Fibroblast of skin of left biceps (primary cell): ENCODE data around the gene SPACDR.
"Not testable (repeated sequence)": the region's sequence is repeated elsewhere in the genome, so short reads cannot be mapped to it uniquely, and the experiment has no call there.

Experiments
- DNase-seq, 2 experiments: peaks; one replicate each; pipeline ENCODE4 v3.0.0-alpha.2; 2013; ENCODE audit warnings: low read depth in 2 of 2

SPACDR gene

GRCh38 chr7:100465702-100466311, 1.7 kb upstream of the SPACDR start:
- no peak for DNase-seq

GRCh38 chr7:100465299-100465698, 1.2 kb upstream of the SPACDR start:
- no peak for DNase-seq

DNA sequence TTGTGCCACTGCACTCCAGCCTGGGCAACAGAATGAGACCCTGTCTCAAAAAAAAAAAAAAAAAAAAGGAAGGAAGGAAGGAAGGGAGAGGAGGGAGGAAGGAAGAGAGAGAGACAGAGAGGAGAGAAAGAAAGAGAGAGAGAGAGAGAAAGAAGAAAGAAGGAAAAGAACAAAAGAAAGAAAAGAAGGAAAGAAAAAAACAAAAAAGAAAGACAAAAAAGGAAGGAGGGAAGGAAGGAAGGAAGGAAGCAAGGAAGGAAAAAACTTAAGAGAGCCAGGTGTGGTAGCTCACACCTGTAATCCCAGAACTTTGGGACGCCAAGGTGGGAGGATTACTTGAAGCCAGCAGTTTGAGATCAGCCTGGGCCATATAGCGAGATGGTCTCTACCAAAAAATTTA, 731 bp upstream of the SPACDR start:
- no peak for DNase-seq

- no peak for DNase-seq
Observed at GRCh38 chr7:100457033-100457432, 7.0 kb downstream of the SPACDR start.

DNA sequence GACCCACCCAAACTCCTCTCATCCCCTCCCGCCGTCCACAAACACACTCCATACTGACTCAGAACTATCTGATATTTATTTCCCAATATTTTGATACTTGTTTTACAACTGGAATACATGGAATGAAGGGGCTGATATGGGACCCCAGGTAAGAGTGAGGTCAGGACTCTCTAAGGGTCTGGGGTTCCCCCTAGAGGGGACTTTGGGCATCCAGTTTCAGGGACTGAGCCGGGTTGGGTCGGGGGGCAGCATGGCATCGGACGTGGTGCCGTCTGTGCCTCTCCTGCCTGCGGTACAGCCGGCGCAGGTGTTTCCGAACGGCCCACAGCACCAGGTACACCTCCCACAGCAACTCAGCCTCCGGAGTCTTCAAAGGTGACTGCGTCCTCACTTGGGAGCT, 7.5 kb downstream of the SPACDR start:
- no peak for DNase-seq

DNA sequence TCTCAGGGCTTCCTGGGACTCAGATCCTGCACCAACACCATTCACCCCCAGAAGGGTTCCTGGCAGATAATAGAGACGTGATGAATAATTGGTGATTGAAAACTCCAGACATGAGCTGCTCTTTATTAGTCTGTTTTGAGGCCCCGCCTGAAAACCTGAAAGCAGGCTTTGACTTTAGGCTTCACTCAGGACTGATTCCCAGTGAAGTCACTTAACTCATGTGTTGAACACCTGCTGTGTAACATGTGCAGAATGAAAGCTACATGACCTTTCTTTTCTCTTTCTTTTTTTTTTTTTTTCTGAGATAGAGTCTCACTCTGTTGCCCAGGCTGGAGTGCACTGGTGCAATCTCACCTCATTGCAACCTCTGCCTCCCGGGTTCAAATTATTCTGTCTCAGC, 8.9 kb downstream of the SPACDR start:
- no peak for DNase-seq

DNA sequence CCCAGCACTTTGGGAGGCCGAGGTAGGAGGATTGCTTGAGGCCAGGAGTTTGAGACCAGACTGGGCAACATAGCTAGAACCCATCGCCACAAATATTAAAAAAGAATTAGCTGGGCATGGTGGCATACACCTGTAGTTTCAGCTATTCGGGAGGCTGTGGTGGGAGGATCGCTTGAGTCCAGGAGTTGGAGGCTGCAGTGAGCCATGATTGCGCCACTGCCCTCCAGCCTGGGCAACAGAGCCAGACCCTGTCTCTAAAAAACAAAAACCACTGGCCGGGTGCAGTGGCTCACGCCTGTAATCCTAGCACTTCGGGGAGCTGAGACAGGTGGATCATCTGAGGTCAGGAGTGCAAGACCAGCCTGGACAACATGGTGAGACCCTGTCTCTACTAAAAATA, 10.2 kb downstream of the SPACDR start:
- not testable (repeated sequence) for DNase-seq

DNA sequence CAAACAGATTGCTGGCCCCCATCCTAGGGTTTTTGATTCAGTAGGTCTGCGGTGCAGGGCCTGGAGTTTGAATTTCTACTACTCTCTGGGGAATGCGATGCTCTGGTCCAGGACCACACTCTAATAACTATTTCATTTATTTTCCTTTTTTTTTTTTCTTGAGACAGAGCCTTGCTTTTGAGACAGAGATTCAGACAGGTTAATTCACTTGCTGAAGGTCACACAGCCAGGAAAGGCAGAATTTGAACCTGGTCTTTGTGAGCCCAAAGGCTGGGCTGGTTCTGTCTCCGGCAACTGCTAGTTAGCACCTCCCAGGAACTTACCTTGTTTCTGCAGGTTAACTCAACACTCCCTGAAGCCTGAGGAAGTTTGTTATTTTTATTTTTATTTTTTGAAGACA, 11.5 kb downstream of the SPACDR start:
- DNase-seq, result no peak

GRCh38 chr7:100449190-100449795, 14.8 kb downstream of the SPACDR start:
- DNase-seq, result no peak

- DNase-seq, result not testable (repeated sequence)
Observed at GRCh38 chr7:100447363-100447762, 16.7 kb downstream of the SPACDR start.

- DNase-seq, result no peak
Observed at GRCh38 chr7:100446040-100446439, 18.0 kb downstream of the SPACDR start.

- DNase-seq, result no peak
Observed at GRCh38 chr7:100444311-100445278, 19.5 kb downstream of the SPACDR start.

DNA sequence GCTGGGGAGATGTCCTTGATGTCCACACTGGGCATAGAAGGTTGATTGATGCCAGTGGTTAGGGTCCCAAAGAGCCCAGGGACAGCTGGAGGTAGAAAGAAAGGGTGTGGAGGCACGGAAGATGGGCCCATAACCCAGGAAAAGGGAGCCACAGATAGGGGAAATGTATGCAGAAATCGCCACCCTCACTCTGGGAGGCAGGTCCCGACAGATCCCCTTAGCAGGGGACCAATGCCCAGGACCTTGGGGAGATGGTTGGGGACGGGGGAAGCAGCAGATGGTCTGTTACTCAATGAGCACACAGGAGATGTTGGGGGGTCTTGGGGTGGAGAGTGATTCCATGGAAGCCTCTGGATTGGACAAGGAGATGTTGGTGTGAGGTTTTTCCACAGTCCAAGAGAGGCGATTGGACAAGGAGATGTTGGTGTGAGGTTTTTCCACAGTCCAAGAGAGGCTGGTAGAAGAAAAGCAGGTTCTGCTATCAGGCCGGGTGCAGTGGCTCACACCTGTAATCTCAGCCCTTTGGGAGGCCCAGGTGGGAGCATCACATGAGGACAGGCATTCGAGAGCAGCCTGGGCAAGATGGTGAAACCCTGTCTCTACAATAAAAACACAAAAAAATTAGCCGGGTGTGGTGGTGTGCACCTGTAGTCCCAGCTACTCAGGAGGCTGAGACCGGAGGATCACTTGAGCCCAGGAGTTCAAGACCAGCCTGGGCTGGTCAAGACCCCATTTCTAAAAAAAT, 20.8 kb downstream of the SPACDR start:
- no peak for DNase-seq

DNA sequence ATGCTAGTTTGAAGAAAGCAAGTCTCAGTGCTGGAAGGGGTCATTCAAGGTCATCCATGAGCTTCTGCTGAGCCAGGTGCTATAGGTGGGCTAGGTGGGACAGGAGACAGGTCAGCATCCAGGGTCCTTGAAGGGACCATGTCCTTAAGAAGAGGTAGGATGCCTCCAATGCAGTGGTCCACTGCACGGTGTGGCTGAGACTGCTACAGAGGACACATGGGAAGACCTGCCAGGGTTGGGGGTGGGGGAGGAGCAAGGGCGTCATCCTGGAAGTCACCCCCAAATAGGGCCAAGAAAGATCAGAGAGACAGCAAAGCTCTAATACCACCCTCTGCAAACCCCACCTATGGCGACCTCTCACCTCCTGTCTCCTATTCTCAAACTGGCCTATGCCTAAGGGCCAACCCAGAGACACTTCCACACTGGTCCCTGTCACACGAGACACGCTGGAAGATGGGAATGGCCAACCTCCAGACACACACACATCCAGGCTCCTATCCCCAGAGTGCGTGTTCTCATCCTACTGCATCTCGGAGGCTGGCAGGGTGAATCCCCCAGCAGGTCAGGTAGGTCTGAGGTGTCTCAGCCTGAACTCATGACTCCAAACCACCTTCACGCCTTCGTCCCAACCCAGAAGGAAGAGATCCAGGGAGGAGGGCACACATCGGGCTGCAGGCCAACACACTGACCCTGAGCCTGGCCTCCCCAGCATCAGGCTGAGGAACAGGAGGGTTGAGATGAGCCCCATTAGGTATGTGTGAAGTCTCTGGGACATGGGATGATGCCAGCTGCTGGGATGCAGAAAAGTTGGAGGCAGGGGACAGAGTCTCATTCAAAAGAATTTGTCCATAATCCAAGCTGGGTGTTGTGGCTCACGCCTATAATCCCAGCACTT, 22.2 kb downstream of the SPACDR start:
- DNase-seq, result no peak

GRCh38 chr7:100439244-100439643, 24.8 kb downstream of the SPACDR start:
- DNase-seq, result not testable (repeated sequence)

DNA sequence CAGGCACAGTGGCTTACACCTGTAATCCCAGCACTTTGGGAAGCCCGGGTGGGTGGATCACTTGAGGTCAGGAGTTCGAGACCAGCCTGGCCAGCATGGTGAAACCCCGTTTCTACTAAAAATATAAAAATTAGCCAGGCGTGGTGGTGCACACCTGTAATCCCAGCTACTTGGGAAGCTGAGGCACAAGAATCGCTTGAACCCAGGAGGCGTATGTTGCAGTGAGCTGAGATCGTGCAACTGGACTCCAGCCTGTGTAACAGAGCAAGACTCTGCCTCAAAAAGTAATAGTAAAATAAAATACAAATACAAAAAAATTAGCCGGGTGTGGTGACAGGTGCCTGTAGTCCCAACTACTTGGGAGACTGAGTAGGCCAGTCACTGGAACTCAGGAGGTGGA, 25.3 kb downstream of the SPACDR start:
- DNase-seq, result not testable (repeated sequence)

DNA sequence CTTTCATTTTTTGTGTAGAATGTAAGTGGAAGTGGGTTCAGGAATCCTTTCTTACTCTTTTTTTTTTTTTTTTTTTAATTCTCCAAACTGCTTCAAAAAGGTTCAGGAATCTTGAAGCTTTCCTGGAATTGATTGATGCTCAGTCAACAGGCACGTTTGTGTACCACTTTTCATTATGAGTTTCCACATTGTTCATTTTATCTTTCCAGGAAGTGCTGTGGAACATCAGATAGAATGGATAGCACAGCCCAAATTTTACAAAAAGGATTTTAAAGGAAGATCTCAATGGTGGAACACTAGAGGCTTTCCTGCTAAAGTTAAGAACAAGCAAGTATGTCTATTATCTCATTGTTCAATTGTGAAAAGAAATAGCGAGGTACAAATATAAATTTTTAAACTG, 25.9 kb downstream of the SPACDR start:
- no peak for DNase-seq

- DNase-seq, result no peak
Observed at GRCh38 chr7:100437150-100438100, 26.6 kb downstream of the SPACDR start.

- no peak for DNase-seq
Observed at GRCh38 chr7:100435401-100436304, 28.4 kb downstream of the SPACDR start.
